ENCODE data around the gene KRTAP12-4. TPM values are rescaled to one million over a fixed set of nuclear protein-coding genes. Genes with fewer than 3 reads are reported as not detected.

KRTAP12-4 gene
- total and polyA plus RNA-seq, 2 experiments from 2014 or later = not detected

DNA sequence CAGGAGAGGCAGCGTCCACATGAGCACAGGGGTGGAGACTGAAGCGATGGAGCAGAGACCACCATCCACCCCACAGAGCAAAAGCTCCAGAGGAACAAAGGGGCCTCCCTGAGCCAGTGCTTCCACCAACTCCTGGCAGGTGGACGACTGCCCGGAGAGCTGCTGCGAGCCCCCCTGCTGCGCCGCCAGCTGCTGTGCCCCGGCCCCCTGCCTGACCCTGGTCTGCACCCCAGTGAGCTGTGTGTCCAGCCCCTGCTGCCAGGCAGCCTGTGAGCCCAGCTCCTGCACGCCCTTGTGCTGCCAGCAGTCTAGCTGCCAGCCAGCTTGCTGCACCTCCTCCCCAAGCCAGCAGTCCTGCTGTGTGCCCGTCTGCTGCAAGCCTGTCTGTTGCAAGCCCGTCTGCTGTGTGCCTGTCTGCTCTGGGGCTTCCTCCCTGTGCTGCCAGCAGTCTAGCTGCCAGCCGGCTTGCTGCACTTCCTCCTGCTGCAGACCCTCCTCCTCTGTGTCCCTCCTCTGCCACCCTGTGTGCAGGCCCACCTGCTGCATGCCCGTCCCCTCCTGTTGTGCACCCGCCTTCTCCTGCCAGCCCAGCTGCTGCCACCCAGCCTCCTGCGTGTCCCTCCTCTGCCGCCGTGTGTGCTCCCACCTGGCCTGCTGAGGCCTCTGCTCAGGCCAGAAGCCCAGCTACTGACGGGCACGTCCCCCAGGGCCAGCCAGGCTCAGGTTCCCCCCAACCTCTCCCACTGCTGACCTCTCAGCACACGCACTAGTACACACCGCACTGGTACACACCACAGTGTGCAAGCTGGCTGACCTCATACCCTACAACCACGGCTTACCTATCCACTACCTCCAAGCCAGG lies 47.9 kb upstream of the KRTAP12-4 start:
- Histone ChIP-seq H3K4me2 (ENCODE audit: unreplicated experiment) (no peak overlapping the region), H3K36me3 (ENCODE audit: low read depth) (no peaks in the 10 kb centered on the region), H3K4me1 (ENCODE audit: insufficient read depth) (no peaks in the 10 kb centered on the region), H3K27me3 (replicated peaks; ENCODE audit: insufficient read depth) (peaks cover 71% of the 10 kb centered on the region), H3K4me3 (no peak overlapping the region), H3K27ac (no peak overlapping the region), H3F3A (ENCODE audit: insufficient read depth) (no peaks in the 10 kb centered on the region), H3K79me2 (ENCODE audit: insufficient read depth) (no peaks in the 10 kb centered on the region), H4K20me1 (ENCODE audit: insufficient read depth) (no peaks in the 10 kb centered on the region), H3K9me3 (ENCODE audit: low read depth) (no peaks in the 10 kb centered on the region), H2AFZ (no peak overlapping the region), H3K9me2 (ENCODE audit: insufficient read depth) (no peaks in the 10 kb centered on the region), H3K9ac (no peak overlapping the region)
- TF ChIP-seq EZH2 (IDR thresholded peaks at IDR 0.05; ENCODE audit: insufficient read depth, poor library complexity, severe bottlenecking) = no peak
- no peak for TF ChIP-seq EZH2phosphoT487 (IDR thresholded peaks at IDR 0.05; ENCODE audit: insufficient read depth, low read depth)
- in situ Hi-C loops (cut with MboI) = no loop called here
- no peak for DNase-seq
- WGBS, 2 experiments (ENCODE audit: low coverage in 1 of 2, low lambda C conversion rate in 2 of 2, missing lambda C conversion rate in 2 of 2) = 49 to 62% methylated on average over 16 to 19 of the region's 22 CpGs

DNA sequence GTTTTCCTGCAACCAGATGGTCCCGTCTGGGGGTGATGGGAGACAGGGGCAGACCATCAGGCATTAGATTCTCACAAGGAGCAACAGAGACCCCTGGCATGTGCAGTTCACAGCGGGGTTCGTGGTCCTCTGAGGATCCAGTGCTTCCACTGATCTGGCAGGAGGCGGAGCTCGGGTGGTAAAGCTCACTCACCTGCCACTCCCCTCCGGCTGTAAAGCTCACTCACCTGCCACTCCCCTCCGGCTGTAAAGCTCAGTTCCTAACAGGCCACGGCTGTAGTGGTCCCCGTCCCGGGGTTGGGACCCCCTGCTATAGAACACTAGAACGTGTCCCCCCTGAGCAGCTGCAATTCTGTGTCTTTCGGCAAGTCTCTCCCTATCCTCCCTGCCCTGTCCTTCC lies 47.1 kb upstream of the KRTAP12-4 start:
- no peak for TF ChIP-seq EZH2 (IDR thresholded peaks at IDR 0.05; ENCODE audit: insufficient read depth, poor library complexity, severe bottlenecking)
- TF ChIP-seq EZH2phosphoT487 (IDR thresholded peaks at IDR 0.05; ENCODE audit: insufficient read depth, low read depth) = no peak
- in situ Hi-C loops (cut with MboI) = no loop called here
- Histone ChIP-seq H4K20me1 (ENCODE audit: insufficient read depth) (no peaks in the 10 kb centered on the region), H3K9ac (no peak overlapping the region), H2AFZ (no peak overlapping the region), H3K27me3 (replicated peaks; ENCODE audit: insufficient read depth) (peaks cover 69% of the 10 kb centered on the region), H3K27ac (no peak overlapping the region), H3K4me2 (ENCODE audit: unreplicated experiment) (no peak overlapping the region), H3K4me3 (no peak overlapping the region), H3K9me3 (ENCODE audit: low read depth) (no peaks in the 10 kb centered on the region), H3K9me2 (ENCODE audit: insufficient read depth) (no peaks in the 10 kb centered on the region), H3K4me1 (ENCODE audit: insufficient read depth) (no peaks in the 10 kb centered on the region), H3K79me2 (ENCODE audit: insufficient read depth) (no peaks in the 10 kb centered on the region), H3F3A (ENCODE audit: insufficient read depth) (no peaks in the 10 kb centered on the region), H3K36me3 (ENCODE audit: low read depth) (no peaks in the 10 kb centered on the region)
- 12 to 17% methylated on average over 12 of the region's 12 CpGs for WGBS, 2 experiments (ENCODE audit: low coverage in 1 of 2, low lambda C conversion rate in 2 of 2, missing lambda C conversion rate in 2 of 2)
- no peak for DNase-seq

DNA sequence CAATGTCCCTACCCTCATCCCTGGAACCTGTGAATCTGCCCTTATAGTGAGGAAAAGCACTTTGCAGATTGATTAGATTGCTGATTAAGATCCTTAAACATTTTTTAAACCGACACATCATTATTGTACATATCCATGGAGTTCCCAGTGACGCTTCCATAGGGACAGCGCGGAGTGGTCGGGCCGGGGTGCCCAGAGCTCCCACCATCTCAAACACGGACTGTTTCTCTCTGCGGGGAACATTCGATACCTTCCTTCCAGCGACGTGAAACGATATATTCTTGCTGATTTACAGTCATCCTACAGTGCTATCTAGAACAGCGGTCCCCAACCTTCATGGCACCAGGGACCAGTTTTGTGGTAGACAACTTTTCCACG lies 46.6 kb upstream of the KRTAP12-4 start:
- no peak overlapping the region for H3K27ac ChIP-seq
- H3K4me2 ChIP-seq (ENCODE audit: unreplicated experiment) = no peak overlapping the region
- no peak overlapping the region for H3K9ac ChIP-seq
- 57 to 58% methylated on average over 14 of the region's 14 CpGs for WGBS, 2 experiments (ENCODE audit: low coverage in 1 of 2, low lambda C conversion rate in 2 of 2, missing lambda C conversion rate in 2 of 2)
- no peak for TF ChIP-seq EZH2phosphoT487 (IDR thresholded peaks at IDR 0.05; ENCODE audit: insufficient read depth, low read depth)
- no peak for TF ChIP-seq EZH2 (IDR thresholded peaks at IDR 0.05; ENCODE audit: insufficient read depth, poor library complexity, severe bottlenecking)
- H3K9me2 ChIP-seq (ENCODE audit: insufficient read depth) = no peaks in the 10 kb centered on the region
- H3K9me3 ChIP-seq (ENCODE audit: low read depth) = no peaks in the 10 kb centered on the region
- peaks cover 69% of the 10 kb centered on the region for H3K27me3 ChIP-seq (replicated peaks; ENCODE audit: insufficient read depth)
- in situ Hi-C loops (cut with MboI) = no loop called here
- no peaks in the 10 kb centered on the region for H3F3A ChIP-seq (ENCODE audit: insufficient read depth)
- no peaks in the 10 kb centered on the region for H3K4me1 ChIP-seq (ENCODE audit: insufficient read depth)
- H3K79me2 ChIP-seq (ENCODE audit: insufficient read depth) = no peaks in the 10 kb centered on the region
- no peak overlapping the region for H3K4me3 ChIP-seq
- no peaks in the 10 kb centered on the region for H3K36me3 ChIP-seq (ENCODE audit: low read depth)
- H4K20me1 ChIP-seq (ENCODE audit: insufficient read depth) = no peaks in the 10 kb centered on the region
- H2AFZ ChIP-seq = no peak overlapping the region
- no peak for DNase-seq

DNA sequence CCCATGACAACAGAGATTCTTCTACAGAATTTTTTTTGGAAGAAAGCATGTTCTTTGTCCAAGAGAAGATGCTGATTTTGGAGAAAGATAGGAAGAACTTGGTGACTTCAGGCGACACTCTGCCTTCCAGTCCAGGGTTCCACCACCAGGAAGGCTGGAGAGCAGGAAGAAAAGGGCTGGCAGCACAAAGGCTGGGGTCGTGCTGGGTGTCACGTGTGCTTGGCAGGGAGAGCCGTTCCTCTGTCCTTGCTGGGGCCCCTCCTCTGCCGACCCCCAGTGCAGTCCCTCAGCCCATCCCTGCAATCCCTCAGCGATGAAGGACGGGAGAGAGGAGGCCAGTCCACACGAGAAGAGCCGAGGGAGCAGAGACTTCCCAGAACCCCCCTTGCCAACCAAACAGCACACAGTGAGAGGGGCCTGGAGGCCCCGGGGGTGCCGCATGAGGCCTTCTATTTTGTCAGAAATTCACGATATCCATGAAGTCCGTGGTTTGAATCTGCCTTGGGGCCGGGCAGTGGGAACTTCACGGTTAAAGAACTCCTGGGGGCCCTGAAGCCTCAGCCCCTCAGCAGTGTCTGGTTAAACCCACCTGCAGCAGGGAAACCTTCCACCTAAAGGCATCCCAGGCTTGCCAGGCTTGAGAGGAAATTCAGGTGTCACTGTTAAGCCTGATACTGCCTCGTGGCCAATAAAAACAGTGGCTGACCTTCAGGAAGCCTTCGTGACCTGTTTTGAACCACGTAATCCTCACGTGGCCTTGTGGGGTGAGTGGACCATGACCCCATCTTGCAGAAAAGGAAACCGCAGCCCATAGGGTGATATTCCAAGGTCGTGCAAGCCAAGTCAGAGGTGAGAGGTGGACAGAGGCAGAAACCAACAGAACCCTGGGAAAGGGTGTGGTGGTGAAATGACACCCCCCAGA lies 45.9 kb upstream of the KRTAP12-4 start:
- Histone ChIP-seq H3K4me3 (no peak overlapping the region), H3K4me2 (ENCODE audit: unreplicated experiment) (no peak overlapping the region), H4K20me1 (ENCODE audit: insufficient read depth) (no peaks in the 10 kb centered on the region), H3K9me2 (ENCODE audit: insufficient read depth) (no peaks in the 10 kb centered on the region), H3K4me1 (ENCODE audit: insufficient read depth) (no peaks in the 10 kb centered on the region), H3K36me3 (ENCODE audit: low read depth) (no peaks in the 10 kb centered on the region), H3K27me3 (replicated peaks; ENCODE audit: insufficient read depth) (peaks cover 74% of the 10 kb centered on the region), H2AFZ (no peak overlapping the region), H3K9me3 (ENCODE audit: low read depth) (no peaks in the 10 kb centered on the region), H3K79me2 (ENCODE audit: insufficient read depth) (no peaks in the 10 kb centered on the region), H3K9ac (no peak overlapping the region), H3K27ac (no peak overlapping the region), H3F3A (ENCODE audit: insufficient read depth) (no peaks in the 10 kb centered on the region)
- in situ Hi-C loops (cut with MboI) = no loop called here
- no peak for DNase-seq
- WGBS, 2 experiments (ENCODE audit: low coverage in 1 of 2, low lambda C conversion rate in 2 of 2, missing lambda C conversion rate in 2 of 2) = 21 to 22% methylated on average over 18 to 21 of the region's 21 CpGs
- TF ChIP-seq EZH2phosphoT487 (IDR thresholded peaks at IDR 0.05; ENCODE audit: insufficient read depth, low read depth) (no peak), EZH2 (IDR thresholded peaks at IDR 0.05; ENCODE audit: insufficient read depth, poor library complexity, severe bottlenecking) (no peak)
